SK-N-SH (cell line): ENCODE results near the gene KLK2. TPM values are rescaled to one million over a fixed set of nuclear protein-coding genes. Genes with fewer than 3 reads are reported as not detected.

Experiments used
- CTCF ChIA-PET: fragments of 300-600, 350-600 bp; formaldehyde crosslinking; extraction: SDS; loops from one replicate; lab custom pipeline; 2021; lab: Yijun Ruan, JAX
- POLR2A ChIA-PET: fragments of 350-600 bp; sonication (Branson Sonifier 250); formaldehyde crosslinking; extraction: SDS; loops from one replicate; lab custom pipeline; 2020; ENCODE audit warnings: antibody characterized with exemption, inconsistent platforms; lab: Yijun Ruan, JAX
- DNase-seq: peaks from one replicate; pipeline ENCODE4 v3.0.0; 2012
- H2AFZ ChIP-seq: fragments of 200-600 bp; sonication (generic); 2 replicates; pipeline ENCODE4 v1.8.1; 2016; ENCODE audit warnings: antibody characterized with exemption, mild to moderate bottlenecking, low read depth
- H3F3A ChIP-seq: fragments of 200-600 bp; sonication (generic); replicated peaks from 2 replicates; pipeline ENCODE3; 2016; ENCODE audit warnings: antibody characterized with exemption, mild to moderate bottlenecking; ENCODE audit not compliant: insufficient read depth
- H3K27ac ChIP-seq, 2 experiments: fragments of 200-500 bp in 1 of 2; fragments of 200-600 bp in 1 of 2; sonication (Bioruptor generic) in 1 of 2; sonication (generic), shearing (Covaris generic) in 1 of 2; 2 replicates each; pipeline versions ENCODE4 v1.5.1 to v1.6.1; 2014 to 2016; ENCODE audit warnings: low read depth in 2 of 2, inconsistent platforms in 1 of 2, low read length in 1 of 2, mild to moderate bottlenecking in 1 of 2, mixed read lengths in 1 of 2
- H3K27me3 ChIP-seq: fragments of 200-600 bp; sonication (generic), shearing (Covaris generic); 2 replicates; pipeline ENCODE4 v1.6.1; 2016; ENCODE audit warnings: mixed run types; ENCODE audit not compliant: insufficient read depth
- H3K36me3 ChIP-seq, 2 experiments: fragments of 200-500 bp in 1 of 2; fragments of 200-600 bp in 1 of 2; sonication (Bioruptor generic) in 1 of 2; sonication (generic) in 1 of 2; replicated peaks in 1 of 2; 2 replicates each; pipeline versions ENCODE3 to v1.5.1; 2014 to 2016; ENCODE audit warnings: low read length in 1 of 2, mild to moderate bottlenecking in 1 of 2; ENCODE audit not compliant: insufficient read depth in 2 of 2, control insufficient read depth in 1 of 2
- H3K4me1 ChIP-seq, 2 experiments: fragments of 200-500 bp in 1 of 2; fragments of 200-600 bp in 1 of 2; sonication (Bioruptor generic) in 1 of 2; sonication (generic), shearing (Covaris generic) in 1 of 2; 2 replicates each; pipeline versions ENCODE4 v1.5.1 to v1.6.1; 2014 to 2016; ENCODE audit warnings: low read depth in 1 of 2, low read length in 1 of 2, mixed run types in 1 of 2; ENCODE audit not compliant: insufficient read depth in 2 of 2, control insufficient read depth in 1 of 2
- H3K4me2 ChIP-seq: fragments of 200-600 bp; sonication (generic), shearing (Covaris generic); 2 replicates; pipeline ENCODE4 v1.6.1; 2017; ENCODE audit warnings: mixed run types
- H3K4me3 ChIP-seq, 2 experiments: fragments of 200-500 bp in 1 of 2; fragments of 200-600 bp in 1 of 2; sonication (Bioruptor generic) in 1 of 2; sonication (generic), shearing (Covaris generic) in 1 of 2; 2 replicates each; pipeline versions ENCODE4 v1.5.1 to v1.8.1; 2014 to 2016; ENCODE audit warnings: low read depth in 2 of 2, inconsistent platforms in 1 of 2, low read length in 1 of 2, mild to moderate bottlenecking in 1 of 2, mixed read lengths in 1 of 2, moderate library complexity in 1 of 2
- H3K79me2 ChIP-seq: fragments of 200-600 bp; sonication (generic); 2 replicates; pipeline ENCODE4 v1.8.1; 2017; ENCODE audit warnings: mild to moderate bottlenecking; ENCODE audit not compliant: insufficient read depth
- H3K9ac ChIP-seq: fragments of 200-600 bp; sonication (generic); 2 replicates; pipeline ENCODE4 v1.6.1; 2017; ENCODE audit warnings: mixed run types
- H3K9me2 ChIP-seq: fragments of 200-600 bp; sonication (generic); 2 replicates; pipeline ENCODE4 v1.6.1; 2017; ENCODE audit warnings: mixed run types
- H3K9me3 ChIP-seq: fragments of 200-600 bp; sonication (generic); 2 replicates; pipeline ENCODE4 v1.6.1; 2017; ENCODE audit warnings: mixed run types, mild to moderate bottlenecking, moderate library complexity
- H4K20me1 ChIP-seq: fragments of 200-600 bp; sonication (generic); 2 replicates; pipeline ENCODE4 v1.6.1; 2017; ENCODE audit warnings: mild to moderate bottlenecking, mixed run types; ENCODE audit not compliant: insufficient read depth
- ELF1 ChIP-seq: IDR thresholded peaks from 2 replicates; pipeline ENCODE4 v1.4.0; 2012
- EP300 ChIP-seq, 2 experiments: IDR thresholded peaks; 2 replicates each; pipeline versions ENCODE4 v1.4.0 to v1.6.1; 2012; ENCODE audit warnings: borderline replicate concordance in 1 of 2, low read depth in 1 of 2, low read length in 1 of 2
- EZH2phosphoT487 ChIP-seq: fragments of 200-600 bp; sonication (generic); IDR thresholded peaks from 2 replicates; pipeline ENCODE4 v1.6.1; 2017; ENCODE audit warnings: low read depth, mixed run types, mild to moderate bottlenecking, antibody characterized with exemption, moderate library complexity, borderline replicate concordance
- FOXJ3 ChIP-seq: sonication (generic); formaldehyde crosslinking; IDR thresholded peaks from 2 replicates; pipeline ENCODE4 v1.5.1; 2020; ENCODE audit warnings: mild to moderate bottlenecking, missing genetic modification reagents
- GABPA ChIP-seq: IDR thresholded peaks from 2 replicates; pipeline ENCODE4 v1.4.0; 2012; ENCODE audit warnings: low read depth, mild to moderate bottlenecking
- JUND ChIP-seq: IDR thresholded peaks from 2 replicates; pipeline ENCODE4 v1.4.0; 2012
- MEF2A ChIP-seq: IDR thresholded peaks from 2 replicates; pipeline ENCODE4 v1.4.0; 2012; ENCODE audit warnings: low read depth, borderline replicate concordance
- MXI1 ChIP-seq: IDR thresholded peaks from 2 replicates; pipeline ENCODE4 v1.6.1; 2012; ENCODE audit warnings: mild to moderate bottlenecking, low read depth, low read length, improper control_type of control experiment
- NFIC ChIP-seq: IDR thresholded peaks from 2 replicates; pipeline ENCODE4 v1.4.0; 2012; ENCODE audit warnings: borderline replicate concordance
- NRF1 ChIP-seq: IDR thresholded peaks from 2 replicates; pipeline ENCODE4 v1.6.1; 2012; ENCODE audit warnings: low read depth, mild to moderate bottlenecking, low read length
- POLR2AphosphoS5 ChIP-seq: IDR thresholded peaks from 2 replicates; pipeline ENCODE4 v1.6.1; 2012; ENCODE audit warnings: low read depth, low read length
- RAD21 ChIP-seq: IDR thresholded peaks from 2 replicates; pipeline ENCODE4 v1.6.1; 2012; ENCODE audit warnings: mild to moderate bottlenecking, low read length
- RCOR1 ChIP-seq: fragments of 150-350 bp; IDR thresholded peaks from 2 replicates; pipeline ENCODE4 v1.6.1; 2017; ENCODE audit warnings: antibody characterized with exemption, low read length
- RFX5 ChIP-seq: IDR thresholded peaks from 2 replicates; pipeline ENCODE4 v1.6.1; 2012; ENCODE audit warnings: mild to moderate bottlenecking, improper control_type of control experiment, low read length
- RXRA ChIP-seq: IDR thresholded peaks from 2 replicates; pipeline ENCODE4 v1.4.0; 2012; ENCODE audit warnings: low read depth, mild to moderate bottlenecking, borderline replicate concordance
- SIN3A ChIP-seq: IDR thresholded peaks from 2 replicates; pipeline ENCODE4 v1.6.1; 2012; ENCODE audit warnings: low read depth, mild to moderate bottlenecking, low read length, moderate library complexity, borderline replicate concordance
- SMC3 ChIP-seq: IDR thresholded peaks from 2 replicates; pipeline ENCODE4 v1.6.1; 2012; ENCODE audit warnings: low read depth, low read length, improper control_type of control experiment
- TCF12 ChIP-seq: IDR thresholded peaks from 2 replicates; pipeline ENCODE4 v1.4.0; 2012
- TEAD4 ChIP-seq: IDR thresholded peaks from 2 replicates; pipeline ENCODE4 v1.4.0; 2012; ENCODE audit warnings: mild to moderate bottlenecking, borderline replicate concordance; ENCODE audit not compliant: insufficient read depth
- ZBTB33 ChIP-seq: IDR thresholded peaks from 2 replicates; pipeline ENCODE4 v1.4.0; 2012; ENCODE audit warnings: low read depth, borderline replicate concordance
- WGBS: methylation state at CpG from one replicate; pipeline ENCODE4 v1.1.6; 2017; ENCODE audit warnings: low lambda C conversion rate; 5-methylcytosine and 5-hydroxymethylcytosine counted together
- polyA plus RNA-seq, 3 experiments: library from polyadenylated mRNA; depleted of rRNA; stranded (reverse); fragments of >200 nt; gene quantifications; 2 replicates each; pipeline ENCODE4 v1.2.3, GENCODE V29; 2012
- TF ChIP-seq, protein P1 (sequence below): IDR thresholded peaks from 2 replicates; pipeline ENCODE4 v1.6.1; 2012; ENCODE audit warnings: mild to moderate bottlenecking, low read depth, low read length, moderate library complexity
- TF ChIP-seq, protein P2 (sequence below): fragments of 150-350 bp; IDR thresholded peaks from 2 replicates; pipeline ENCODE4 v1.6.1; 2017; ENCODE audit warnings: antibody characterized with exemption, low read length, low read depth, borderline replicate concordance

The KLK2 gene
- polyA plus RNA-seq, 1 of the 3 experiments (the other 2 are of a cell fraction) = 0.15 TPM

DNA sequence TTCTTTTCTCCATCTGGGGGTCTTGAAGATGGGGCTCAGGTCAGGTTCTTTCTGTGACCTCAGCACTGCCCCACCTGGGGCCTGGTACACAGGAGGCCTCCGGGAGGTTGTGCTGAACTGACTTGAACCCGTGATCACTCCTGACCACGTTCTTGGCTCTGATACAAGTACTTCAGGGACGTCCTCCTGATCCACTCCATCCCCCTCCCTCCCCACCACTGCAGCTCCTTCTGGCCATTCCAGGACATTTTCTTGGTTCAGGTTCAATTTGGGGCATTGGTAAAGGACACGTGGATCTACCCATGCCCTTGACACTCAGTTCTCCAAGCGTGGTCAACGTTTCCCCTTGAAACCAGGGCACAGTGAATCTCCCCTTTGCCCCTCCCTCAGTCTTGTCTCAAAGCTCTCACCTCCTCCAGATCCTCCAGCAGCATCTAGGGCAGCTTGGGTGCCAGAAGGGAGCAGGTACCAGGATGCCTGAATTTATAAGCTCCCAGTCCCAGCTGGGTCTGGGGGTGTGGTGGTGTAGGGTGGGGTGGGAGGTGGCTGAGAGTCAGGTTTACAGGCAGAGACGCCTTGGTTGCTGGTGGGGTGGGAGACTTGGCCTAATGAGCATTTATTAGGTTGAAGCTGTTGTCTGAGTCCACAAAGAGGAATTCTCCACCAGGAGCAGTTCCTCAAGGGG is 40.0 kb upstream of the KLK2 start, which contains the start of gene KLK15:
KLK15 (minus strand) TSS at position 458 of the 685 bp plus-strand sequence. CDS start 2,082 bp downstream, outside the sequence.
- H3F3A ChIP-seq = no peaks in the 10 kb centered on the region
- peaks cover 0 to 7% of the 10 kb centered on the region in 2 experiments; a peak in 1 of 4 replicates for H3K4me1 ChIP-seq
- H3K27ac ChIP-seq = no peak within 1 kb of the TSS
- DNase-seq = no peak
- H3K4me3 ChIP-seq = no peak within 1 kb of the TSS
- H3K9me3 ChIP-seq = no peaks in the 10 kb centered on the region
- no peaks in the 10 kb centered on the region for H3K9me2 ChIP-seq
- H3K79me2 ChIP-seq = no peaks in the 10 kb centered on the region
- H4K20me1 ChIP-seq = no peaks in the 10 kb centered on the region
- CTCF ChIA-PET = no interaction called here
- H3K36me3 ChIP-seq = no peaks in the 10 kb centered on the region
- no peak for TF ChIP-seq GABPA
- TF ChIP-seq JUND = no peak
- no peak for TF ChIP-seq MEF2A
- no peak for TF ChIP-seq EP300 (IDR thresholded peaks at IDR 0.05; ENCODE audit: borderline replicate concordance in 1 of 2, low read depth in 1 of 2, low read length in 1 of 2)
- TF ChIP-seq FOXJ3 (CRISPR knock-in tag) = no peak
- no peak for TF ChIP-seq RFX5
- no peak for TF ChIP-seq RXRA
- TF ChIP-seq NRF1 = no peak
- TF ChIP-seq, protein P1, sequence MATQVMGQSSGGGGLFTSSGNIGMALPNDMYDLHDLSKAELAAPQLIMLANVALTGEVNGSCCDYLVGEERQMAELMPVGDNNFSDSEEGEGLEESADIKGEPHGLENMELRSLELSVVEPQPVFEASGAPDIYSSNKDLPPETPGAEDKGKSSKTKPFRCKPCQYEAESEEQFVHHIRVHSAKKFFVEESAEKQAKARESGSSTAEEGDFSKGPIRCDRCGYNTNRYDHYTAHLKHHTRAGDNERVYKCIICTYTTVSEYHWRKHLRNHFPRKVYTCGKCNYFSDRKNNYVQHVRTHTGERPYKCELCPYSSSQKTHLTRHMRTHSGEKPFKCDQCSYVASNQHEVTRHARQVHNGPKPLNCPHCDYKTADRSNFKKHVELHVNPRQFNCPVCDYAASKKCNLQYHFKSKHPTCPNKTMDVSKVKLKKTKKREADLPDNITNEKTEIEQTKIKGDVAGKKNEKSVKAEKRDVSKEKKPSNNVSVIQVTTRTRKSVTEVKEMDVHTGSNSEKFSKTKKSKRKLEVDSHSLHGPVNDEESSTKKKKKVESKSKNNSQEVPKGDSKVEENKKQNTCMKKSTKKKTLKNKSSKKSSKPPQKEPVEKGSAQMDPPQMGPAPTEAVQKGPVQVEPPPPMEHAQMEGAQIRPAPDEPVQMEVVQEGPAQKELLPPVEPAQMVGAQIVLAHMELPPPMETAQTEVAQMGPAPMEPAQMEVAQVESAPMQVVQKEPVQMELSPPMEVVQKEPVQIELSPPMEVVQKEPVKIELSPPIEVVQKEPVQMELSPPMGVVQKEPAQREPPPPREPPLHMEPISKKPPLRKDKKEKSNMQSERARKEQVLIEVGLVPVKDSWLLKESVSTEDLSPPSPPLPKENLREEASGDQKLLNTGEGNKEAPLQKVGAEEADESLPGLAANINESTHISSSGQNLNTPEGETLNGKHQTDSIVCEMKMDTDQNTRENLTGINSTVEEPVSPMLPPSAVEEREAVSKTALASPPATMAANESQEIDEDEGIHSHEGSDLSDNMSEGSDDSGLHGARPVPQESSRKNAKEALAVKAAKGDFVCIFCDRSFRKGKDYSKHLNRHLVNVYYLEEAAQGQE = no peak
- TF ChIP-seq, all 33 proteins: peak for 0
- no peak within 1 kb of the TSS for H3K9ac ChIP-seq
- no peak within 1 kb of the TSS for H3K4me2 ChIP-seq
- H2AFZ ChIP-seq = no peak within 1 kb of the TSS
- 32% methylated on average over 8 of the region's 8 CpGs for WGBS
- H3K27me3 ChIP-seq = peaks cover 16% of the 10 kb centered on the region; the same call in 1 of the 2 replicates
- POLR2A ChIA-PET = no interaction called here

DNA sequence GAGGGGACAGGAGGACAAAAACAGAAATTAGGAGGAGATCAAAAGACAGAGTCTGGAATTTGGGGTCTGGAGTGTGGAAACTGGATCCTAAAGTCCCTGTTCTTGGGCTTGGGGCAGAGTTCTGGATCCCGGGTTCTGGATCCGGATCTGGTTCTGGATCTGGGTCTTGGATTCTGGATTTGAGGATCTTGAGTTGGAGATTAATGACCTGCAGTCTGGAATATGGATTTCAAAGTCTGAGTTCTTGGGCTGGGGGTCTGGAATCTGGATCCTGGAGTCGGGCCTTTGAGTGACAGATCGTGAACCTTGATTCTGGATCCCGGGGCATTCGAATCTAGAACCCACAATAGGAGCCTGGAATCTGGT is 39.5 kb upstream of the KLK2 start:
- Histone ChIP-seq H3K27ac (no peak overlapping the region), H3K9me3 (no peaks in the 10 kb centered on the region), H4K20me1 (no peaks in the 10 kb centered on the region), H3K36me3 (no peaks in the 10 kb centered on the region), H3K4me1 (peaks cover 0 to 7% of the 10 kb centered on the region in 2 experiments; a peak in 1 of 4 replicates), H3K27me3 (peaks cover 16% of the 10 kb centered on the region; the same call in 1 of the 2 replicates), H3F3A (no peaks in the 10 kb centered on the region), H3K9ac (no peak overlapping the region), H2AFZ (no peak overlapping the region), H3K79me2 (no peaks in the 10 kb centered on the region), H3K4me3 (no peak overlapping the region), H3K4me2 (no peak overlapping the region), H3K9me2 (no peaks in the 10 kb centered on the region)
- ChIA-PET POLR2A (no interaction called here), CTCF (no interaction called here)
- 58% methylated on average over 6 of the region's 6 CpGs for WGBS
- no peak for DNase-seq
- TF ChIP-seq, protein P2, sequence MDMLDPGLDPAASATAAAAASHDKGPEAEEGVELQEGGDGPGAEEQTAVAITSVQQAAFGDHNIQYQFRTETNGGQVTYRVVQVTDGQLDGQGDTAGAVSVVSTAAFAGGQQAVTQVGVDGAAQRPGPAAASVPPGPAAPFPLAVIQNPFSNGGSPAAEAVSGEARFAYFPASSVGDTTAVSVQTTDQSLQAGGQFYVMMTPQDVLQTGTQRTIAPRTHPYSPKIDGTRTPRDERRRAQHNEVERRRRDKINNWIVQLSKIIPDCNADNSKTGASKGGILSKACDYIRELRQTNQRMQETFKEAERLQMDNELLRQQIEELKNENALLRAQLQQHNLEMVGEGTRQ = no peak
- no peak for TF ChIP-seq POLR2AphosphoS5
- no peak for TF ChIP-seq EZH2phosphoT487
- no peak for TF ChIP-seq RAD21
- TF ChIP-seq ELF1 = no peak
- TF ChIP-seq TEAD4 = no peak
- TF ChIP-seq ZBTB33 = no peak
- no peak for TF ChIP-seq FOXJ3 (CRISPR knock-in tag)
- no peak for TF ChIP-seq GABPA
- no peak for TF ChIP-seq MXI1
- no peak for TF ChIP-seq RCOR1
- no peak for TF ChIP-seq NFIC
- TF ChIP-seq TCF12 = no peak
- no peak for TF ChIP-seq SIN3A
- TF ChIP-seq RXRA = no peak
- no peak for TF ChIP-seq SMC3
- TF ChIP-seq MEF2A = no peak
